Lung (tissue), 12 donors: ENCODE measurements around the gene DOCK2. TPM values are rescaled to one million over a fixed set of nuclear protein-coding genes. Genes with fewer than 3 reads are reported as not detected.
"Not testable (repeated sequence)": the region's sequence is repeated elsewhere in the genome, so short reads cannot be mapped to it uniquely, and the experiment has no call there.

ENCODE experiments used
- ATAC-seq: fragments of 200-7000 bp; cut with Tn5 transposase; one replicate; pipeline ENCODE4 v1.9.1; 2020; ENCODE audit warnings: moderate number of reproducible peaks; ENCODE audit not compliant: insufficient read depth, low FRiP score
- DNase-seq, 3 donors: peaks; one replicate each; pipeline ENCODE4 v3.0.0-alpha.2; 2013 to 2017
- H3K27ac ChIP-seq, 2 donors: one replicate each; pipeline ENCODE4 v1.5.1; 2013; ENCODE audit warnings: mild to moderate bottlenecking in 2 of 2, moderate library complexity in 2 of 2, control low read depth in 1 of 2, inconsistent platforms in 1 of 2, low read depth in 1 of 2, low read length in 1 of 2
- H3K27me3 ChIP-seq, 3 donors: one replicate each; pipeline ENCODE4 v1.5.1; 2013; ENCODE audit warnings: low read length in 2 of 3; ENCODE audit not compliant: control insufficient read depth in 3 of 3, insufficient read depth in 3 of 3
- H3K36me3 ChIP-seq, 4 donors: one replicate each; pipeline ENCODE4 v1.5.1; 2013; ENCODE audit warnings: low read length in 4 of 4, mild to moderate bottlenecking in 1 of 4, moderate library complexity in 1 of 4; ENCODE audit not compliant: control insufficient read depth in 4 of 4, insufficient read depth in 4 of 4
- H3K4me1 ChIP-seq, 5 donors: one replicate each; pipeline ENCODE4 v1.5.1; 2013; ENCODE audit warnings: low read length in 5 of 5, mild to moderate bottlenecking in 2 of 5, moderate library complexity in 1 of 5; ENCODE audit not compliant: control insufficient read depth in 5 of 5, insufficient read depth in 5 of 5
- H3K4me3 ChIP-seq: one replicate; pipeline ENCODE4 v1.5.1; 2013; ENCODE audit warnings: mild to moderate bottlenecking, control low read depth, moderate library complexity
- H3K9ac ChIP-seq, 2 donors: one replicate each; pipeline ENCODE4 v1.5.1; 2013; ENCODE audit warnings: low read length in 2 of 2, control low read depth in 1 of 2; ENCODE audit not compliant: insufficient read depth in 1 of 2
- H3K9me3 ChIP-seq, 4 donors: one replicate each; pipeline ENCODE4 v1.5.1; 2013; ENCODE audit warnings: low read length in 3 of 4, mild to moderate bottlenecking in 1 of 4, moderate library complexity in 1 of 4; ENCODE audit not compliant: control insufficient read depth in 4 of 4, insufficient read depth in 3 of 4
- WGBS, 2 donors: extraction: QIAGEN DNeasy Blood & Tissue Kit; methylation state at CpG; one replicate each; pipeline ENCODE4 v1.1.7; 2013; 5-methylcytosine and 5-hydroxymethylcytosine counted together
- polyA plus RNA-seq, 2 donors: library from polyadenylated mRNA; stranded (reverse); fragments of 200-250 nt; gene quantifications; one replicate each; pipeline ENCODE4 v1.2.1, GENCODE V29; 2013
- total RNA-seq, 2 donors: library from RNA; depleted of rRNA in 1 of 2; stranded (reverse); fragments of >200 nt in 1 of 2; gene quantifications; one replicate each; pipeline ENCODE4 v1.2.1, GENCODE V29; 2014 to 2021
- TF ChIP-seq, protein P1 (sequence below): IDR thresholded peaks from 2 replicates; pipeline ENCODE4 v1.5.1; 2012; ENCODE audit warnings: mild to moderate bottlenecking; ENCODE audit errors: control extremely low read depth, extremely low read depth
- donor health status: control.
- donor health status: control.
- donor health status: Bipolar disorder and iron deficiency.
- donor health status: healthy.
- donor health status: DM: yes; HTN: yes; CAD: no.

Gene DOCK2
- total and polyA plus RNA-seq, 4 donors, result 9.6 to 66.6 (median 43.4) TPM

DNA sequence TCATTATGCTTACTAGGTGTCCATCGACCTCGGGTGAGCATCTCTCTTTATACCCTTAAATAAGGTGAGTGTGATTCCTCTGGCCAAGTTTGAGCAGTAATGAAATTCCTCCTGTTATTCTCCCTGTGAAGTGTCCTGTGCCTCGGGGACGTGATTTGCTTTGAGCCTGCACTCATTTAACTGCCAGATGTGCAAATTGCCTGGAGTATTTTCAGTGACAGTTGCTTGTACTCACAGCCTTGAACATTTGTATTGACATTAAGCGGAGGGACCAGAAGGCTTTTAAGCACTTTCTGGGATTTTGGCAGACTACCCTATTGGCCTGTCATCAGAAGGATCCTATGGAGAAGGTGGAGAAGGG, 126.9 kb downstream of the DOCK2 start:
- H3K4me1 ChIP-seq, result peaks cover 0 to 13% (median 0%) of the 10 kb centered on the region in 5 donors
- H3K27ac ChIP-seq, result no peak overlapping the region
- no peak for ATAC-seq
- H3K4me3 ChIP-seq, result no peak overlapping the region
- no peaks in the 10 kb centered on the region for H3K9me3 ChIP-seq
- H3K27me3 ChIP-seq, result no peaks in the 10 kb centered on the region
- H3K36me3 ChIP-seq, result no peaks in the 10 kb centered on the region
- H3K9ac ChIP-seq, result no peak overlapping the region
- peak; percentile 26 to 62 (median 45) for DNase-seq
- TF ChIP-seq, protein P1, sequence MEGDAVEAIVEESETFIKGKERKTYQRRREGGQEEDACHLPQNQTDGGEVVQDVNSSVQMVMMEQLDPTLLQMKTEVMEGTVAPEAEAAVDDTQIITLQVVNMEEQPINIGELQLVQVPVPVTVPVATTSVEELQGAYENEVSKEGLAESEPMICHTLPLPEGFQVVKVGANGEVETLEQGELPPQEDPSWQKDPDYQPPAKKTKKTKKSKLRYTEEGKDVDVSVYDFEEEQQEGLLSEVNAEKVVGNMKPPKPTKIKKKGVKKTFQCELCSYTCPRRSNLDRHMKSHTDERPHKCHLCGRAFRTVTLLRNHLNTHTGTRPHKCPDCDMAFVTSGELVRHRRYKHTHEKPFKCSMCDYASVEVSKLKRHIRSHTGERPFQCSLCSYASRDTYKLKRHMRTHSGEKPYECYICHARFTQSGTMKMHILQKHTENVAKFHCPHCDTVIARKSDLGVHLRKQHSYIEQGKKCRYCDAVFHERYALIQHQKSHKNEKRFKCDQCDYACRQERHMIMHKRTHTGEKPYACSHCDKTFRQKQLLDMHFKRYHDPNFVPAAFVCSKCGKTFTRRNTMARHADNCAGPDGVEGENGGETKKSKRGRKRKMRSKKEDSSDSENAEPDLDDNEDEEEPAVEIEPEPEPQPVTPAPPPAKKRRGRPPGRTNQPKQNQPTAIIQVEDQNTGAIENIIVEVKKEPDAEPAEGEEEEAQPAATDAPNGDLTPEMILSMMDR, result no peak
- 75 to 92% methylated on average over 5 of the region's 5 CpGs for WGBS, 2 donors

DNA sequence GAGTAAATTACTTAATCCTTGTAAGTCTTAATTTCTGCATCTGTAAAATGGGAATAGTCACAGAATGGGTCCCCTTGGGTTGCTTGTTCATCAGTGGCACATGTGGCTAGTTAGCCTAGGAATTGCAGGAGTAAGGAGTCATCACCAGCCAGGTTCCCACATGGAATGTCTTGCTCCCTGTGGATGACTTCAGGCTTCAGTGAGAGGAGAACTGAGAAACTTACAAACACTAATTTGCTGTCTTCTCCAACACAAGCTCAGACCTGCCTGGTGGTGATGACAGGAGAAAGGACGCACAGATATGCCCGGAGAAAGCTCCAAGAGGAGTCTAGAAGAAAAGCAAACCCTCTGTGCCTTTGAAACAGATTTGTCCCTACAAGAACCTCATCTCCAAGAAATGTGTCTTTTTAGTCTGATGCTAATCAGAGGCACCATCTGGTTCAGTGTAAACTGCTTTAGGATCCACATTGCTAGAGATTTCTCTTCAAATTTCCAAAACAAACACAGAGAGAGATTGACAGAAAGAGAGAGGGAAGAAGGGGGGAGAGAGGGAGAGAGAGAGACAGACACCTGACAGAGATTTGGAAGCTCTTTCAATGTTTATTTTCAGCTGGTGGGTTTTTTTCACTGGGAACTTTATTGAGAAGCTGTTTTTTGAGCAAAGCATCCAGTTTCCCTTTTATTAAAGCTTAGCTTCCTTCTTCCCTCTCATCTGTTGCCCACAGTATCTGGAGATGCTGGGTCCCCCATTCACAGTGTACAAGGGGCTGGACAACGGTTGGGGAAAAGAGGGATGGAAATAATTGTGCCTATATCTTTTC, 128.3 kb downstream of the DOCK2 start:
- ATAC-seq (no peak), DNase-seq (peak in 1 of 3 donors; percentile 15)
- H3K27ac ChIP-seq, result no peak overlapping the region
- H3K27me3 ChIP-seq, result no peaks in the 10 kb centered on the region
- H3K4me3 ChIP-seq, result no peak overlapping the region
- TF ChIP-seq, protein P1, result no peak
- 68 to 88% methylated on average over 3 of the region's 3 CpGs for WGBS, 2 donors
- H3K9me3 ChIP-seq, result no peaks in the 10 kb centered on the region
- H3K9ac ChIP-seq, result no peak overlapping the region
- peaks cover 0 to 13% (median 0%) of the 10 kb centered on the region in 5 donors for H3K4me1 ChIP-seq
- no peaks in the 10 kb centered on the region for H3K36me3 ChIP-seq

DNA sequence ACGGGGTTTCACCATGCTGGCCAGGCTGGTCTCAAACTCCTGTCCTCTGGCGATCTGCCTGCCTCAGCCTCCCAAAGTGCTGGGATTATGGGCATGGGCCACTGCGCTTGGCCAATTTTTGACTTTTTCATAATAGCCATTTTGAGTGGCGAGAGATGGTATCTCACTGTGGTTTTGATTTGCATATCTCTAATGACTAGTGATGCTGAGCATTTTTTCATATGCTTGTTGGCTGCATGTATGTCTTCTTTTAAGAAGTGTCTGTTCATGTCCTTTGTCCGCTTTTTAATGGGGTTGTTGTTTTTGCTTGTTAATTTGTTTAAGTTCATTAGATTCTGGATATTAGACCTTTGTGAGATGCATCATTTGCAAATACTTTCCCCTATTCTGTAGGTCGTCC, 129.9 kb downstream of the DOCK2 start:
- ATAC-seq, H3K27me3 ChIP-seq, H3K36me3 ChIP-seq, H3K9ac ChIP-seq, H3K9me3 ChIP-seq, H3K4me3 ChIP-seq, H3K27ac ChIP-seq, DNase-seq: not testable (repeated sequence)
- 93 to 95% methylated on average over 6 of the region's 6 CpGs for WGBS, 2 donors
- peaks cover 0 to 13% (median 0%) of the 10 kb centered on the region in 5 donors for H3K4me1 ChIP-seq

DNA sequence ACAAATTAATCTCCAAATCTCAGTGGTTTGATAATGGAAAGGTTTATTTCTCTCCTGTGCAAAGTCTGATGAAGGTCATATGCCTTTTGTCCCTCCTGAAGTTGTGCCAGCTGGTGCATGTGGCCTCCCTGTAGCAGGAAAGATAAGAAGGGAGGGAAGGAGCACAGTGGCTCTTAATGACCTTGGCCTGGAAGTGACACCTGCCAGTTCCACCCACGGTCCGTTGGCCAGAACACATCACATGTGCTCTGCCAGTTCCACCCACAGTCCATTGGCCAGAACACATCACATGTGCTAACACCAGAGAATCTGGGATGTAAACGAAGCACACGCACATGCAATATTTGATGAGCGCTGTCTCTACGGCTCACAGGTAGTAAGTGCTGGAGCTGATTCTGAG, 130.9 kb downstream of the DOCK2 start:
- H3K9ac ChIP-seq, result no peak overlapping the region
- no peaks in the 10 kb centered on the region for H3K9me3 ChIP-seq
- ATAC-seq (no peak), DNase-seq (no peak)
- 69 to 83% methylated on average over 6 of the region's 6 CpGs for WGBS, 2 donors
- peaks cover 0 to 13% (median 0%) of the 10 kb centered on the region in 5 donors for H3K4me1 ChIP-seq
- peak overlapping the region; percentile 13 for H3K4me3 ChIP-seq
- TF ChIP-seq, protein P1, result no peak
- no peaks in the 10 kb centered on the region for H3K27me3 ChIP-seq
- no peak overlapping the region for H3K27ac ChIP-seq
- H3K36me3 ChIP-seq, result no peaks in the 10 kb centered on the region
